Glomerular visceral epithelial cell (primary cell): ENCODE results near the gene TTC31.

Experiments
- DNase-seq: peaks from one replicate; pipeline ENCODE4 v3.0.0-alpha.2; 2016; ENCODE audit errors: extremely low spot score

Gene TTC31

DNA sequence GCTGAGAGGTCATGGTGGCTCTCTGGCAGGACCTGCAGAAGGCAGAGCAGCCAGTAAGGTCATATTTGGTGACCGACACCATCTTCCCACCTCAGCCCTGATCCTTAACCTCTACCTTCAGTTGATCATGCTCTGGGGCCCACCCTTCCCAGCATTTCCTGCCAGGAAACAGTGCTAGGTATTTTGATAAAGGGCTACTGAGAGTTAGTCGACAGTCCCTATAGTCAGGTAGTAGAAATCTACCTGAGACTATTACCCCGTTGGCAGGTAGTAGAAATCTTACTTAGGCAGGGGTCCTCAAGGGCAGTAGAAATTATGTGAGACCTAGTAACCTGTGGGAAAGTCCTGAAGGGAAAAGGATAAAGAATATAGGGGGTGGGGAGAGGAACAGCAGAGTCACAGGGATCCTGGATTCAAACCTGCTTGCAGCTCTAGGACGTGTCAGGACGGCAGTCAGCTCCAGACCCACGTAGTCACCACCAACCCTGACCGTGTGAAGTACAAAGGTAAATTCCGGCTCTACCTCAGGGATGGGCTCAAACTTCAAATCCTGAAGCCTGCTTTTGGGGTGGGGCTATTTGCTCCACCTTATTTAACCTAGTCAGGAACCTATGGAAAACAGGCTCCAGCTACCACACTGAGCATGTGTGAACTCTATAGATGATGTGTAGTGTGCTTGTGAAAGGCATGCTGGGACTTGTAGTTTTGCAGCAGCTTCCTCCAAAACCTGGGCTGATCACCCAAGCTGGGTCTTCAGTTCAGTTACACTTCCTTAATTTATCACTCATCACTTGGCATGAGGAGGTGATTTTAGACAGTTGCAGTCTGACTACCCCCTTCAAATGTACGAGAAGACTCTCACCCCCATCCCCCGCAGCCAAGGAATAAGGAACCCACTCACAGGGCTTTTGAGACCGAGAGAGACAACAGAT, 43.1 kb downstream of the TTC31 start, which contains the start of gene DQX1:
Gene DQX1, minus strand, starts transcription at position 515 of the 932 bp plus-strand sequence. Its CDS starts 502 bp downstream, at position 13.
- DNase-seq = no peak

DNA sequence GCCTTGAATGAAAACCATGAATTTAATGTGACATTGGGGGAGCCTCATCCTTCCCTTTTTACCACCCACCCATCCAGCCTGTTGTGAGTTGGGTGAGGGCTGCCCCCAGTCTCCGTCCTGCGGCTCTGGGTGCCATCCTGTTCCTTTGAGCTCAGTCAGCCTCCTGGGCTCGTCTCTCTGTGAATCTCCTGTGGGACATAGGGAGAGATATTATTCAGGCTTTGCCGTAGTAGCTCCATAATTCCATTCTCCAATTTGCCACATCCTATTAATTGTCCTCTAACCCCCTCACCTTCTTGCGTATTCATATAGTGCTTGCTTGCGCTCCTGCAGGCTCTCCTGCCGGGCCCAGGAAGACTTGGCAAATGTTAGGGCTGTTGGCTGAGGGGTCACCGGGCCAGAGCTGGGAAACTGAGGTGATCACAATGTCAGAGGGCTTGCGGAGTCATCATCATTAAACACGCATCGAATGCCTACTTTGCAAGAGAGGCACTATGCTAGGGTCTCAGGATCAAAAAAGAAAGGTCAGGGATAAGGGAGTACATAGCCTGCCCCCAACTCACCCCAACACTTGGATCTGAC, 43.9 kb downstream of the TTC31 start:
- DNase-seq = no peak

DNA sequence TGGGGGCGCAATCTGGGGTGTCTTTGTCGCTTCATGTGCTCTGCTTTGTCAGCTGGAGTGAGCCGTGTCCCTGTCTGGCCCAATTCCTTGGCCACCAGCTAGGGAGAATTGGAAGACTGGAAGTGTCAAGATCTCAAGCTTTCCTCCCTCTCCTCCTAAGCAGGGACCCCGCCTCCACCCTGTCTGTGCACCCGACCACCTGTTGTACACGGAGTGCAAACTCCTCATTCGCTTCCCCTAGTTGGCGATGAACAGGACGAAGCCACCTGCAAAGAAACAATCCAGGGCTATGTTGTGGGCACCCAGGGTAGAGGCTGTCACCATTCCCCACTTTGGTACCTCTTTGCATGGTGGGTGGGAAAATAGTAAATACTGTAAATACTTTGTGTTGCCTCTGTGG, 44.9 kb downstream of the TTC31 start:
- no peak for DNase-seq

DNA sequence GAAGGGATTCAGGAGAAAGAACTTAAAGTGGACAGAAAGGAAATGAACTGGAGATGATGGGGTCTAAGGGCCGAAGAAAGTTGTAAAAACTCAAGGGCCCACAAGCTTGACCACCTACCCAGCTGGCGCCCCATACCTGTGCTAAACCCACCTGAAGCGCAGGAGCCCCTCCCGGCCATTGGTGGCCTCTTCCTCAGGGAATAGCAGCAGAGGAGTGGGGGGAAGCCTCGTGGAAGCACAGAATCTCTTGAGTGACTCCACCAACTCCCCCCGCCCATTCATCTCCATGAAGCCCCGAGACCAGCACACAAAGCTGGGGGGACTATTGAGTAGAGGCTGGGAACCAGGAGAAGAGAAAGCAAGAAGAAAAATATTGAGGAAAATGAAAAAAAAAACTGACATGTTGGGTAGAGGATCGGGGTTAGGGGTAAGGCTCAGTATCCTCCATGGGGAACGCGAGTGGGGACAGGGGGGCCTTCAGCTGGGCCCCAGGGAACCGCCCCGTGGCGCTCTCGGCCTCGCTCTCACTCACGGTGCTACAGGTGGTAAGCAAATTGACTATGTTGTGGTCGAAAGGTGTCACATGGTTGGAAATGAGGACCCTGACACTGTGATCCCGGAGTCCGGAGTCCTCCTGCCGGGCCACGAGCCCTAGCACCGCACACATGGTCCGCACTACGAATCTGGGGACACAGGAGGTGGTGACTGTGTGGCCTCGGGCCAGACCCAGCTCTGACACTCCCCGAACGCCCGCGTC, 45.9 kb downstream of the TTC31 start:
- no peak for DNase-seq

DNA sequence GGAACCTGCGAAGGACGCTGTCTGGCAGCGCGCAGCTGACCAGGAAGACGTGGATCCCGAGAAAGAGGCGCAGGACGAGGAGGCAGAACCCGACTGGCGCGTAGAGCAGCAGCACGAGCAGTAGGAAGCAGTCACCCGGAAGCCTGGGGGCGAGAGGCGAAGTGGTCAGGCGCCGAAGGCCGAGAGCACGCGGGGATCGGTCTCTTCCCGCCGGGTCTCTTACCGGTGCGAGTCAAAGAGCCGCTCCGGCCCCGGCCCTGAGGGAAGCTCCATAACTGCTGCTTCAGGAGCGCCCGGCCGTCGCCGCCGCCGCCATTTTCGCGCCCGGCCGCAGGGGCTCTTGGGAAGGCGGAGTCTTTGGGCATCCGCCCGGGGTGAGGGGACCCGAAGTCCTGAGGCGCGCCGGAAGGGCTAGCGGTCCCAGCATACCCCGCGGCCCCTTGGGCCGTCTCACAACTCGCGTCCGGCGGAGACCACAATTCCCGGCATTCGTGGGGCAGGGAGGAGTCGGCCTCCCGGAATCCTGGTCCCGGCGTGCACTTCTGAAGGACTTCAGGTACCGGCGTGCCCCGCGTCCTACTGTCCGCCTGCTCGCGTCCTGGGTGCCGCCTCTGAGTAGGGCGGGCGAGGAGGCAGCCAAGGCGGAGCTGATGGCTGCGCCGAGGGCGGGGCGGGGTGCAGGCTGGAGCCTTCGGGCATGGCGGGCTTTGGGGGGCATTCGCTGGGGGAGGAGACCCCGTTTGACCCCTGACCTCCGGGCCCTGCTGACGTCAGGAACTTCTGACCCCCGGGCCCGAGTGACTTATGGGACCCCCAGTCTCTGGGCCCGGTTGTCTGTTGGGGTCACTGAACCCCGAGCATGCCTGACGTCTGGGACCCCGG, 46.7 kb downstream of the TTC31 start, which contains the start of the genes AUP1 and HTRA2:
Gene AUP1, minus strand, starts transcription at position 350 of the 882 bp plus-strand sequence. Its CDS starts 77 bp downstream, at position 273.
Gene HTRA2, plus strand, starts transcription at position 577 of the 882 bp plus-strand sequence. Its CDS starts 74 bp downstream, at position 651.
- DNase-seq = peak; percentile 98

DNA sequence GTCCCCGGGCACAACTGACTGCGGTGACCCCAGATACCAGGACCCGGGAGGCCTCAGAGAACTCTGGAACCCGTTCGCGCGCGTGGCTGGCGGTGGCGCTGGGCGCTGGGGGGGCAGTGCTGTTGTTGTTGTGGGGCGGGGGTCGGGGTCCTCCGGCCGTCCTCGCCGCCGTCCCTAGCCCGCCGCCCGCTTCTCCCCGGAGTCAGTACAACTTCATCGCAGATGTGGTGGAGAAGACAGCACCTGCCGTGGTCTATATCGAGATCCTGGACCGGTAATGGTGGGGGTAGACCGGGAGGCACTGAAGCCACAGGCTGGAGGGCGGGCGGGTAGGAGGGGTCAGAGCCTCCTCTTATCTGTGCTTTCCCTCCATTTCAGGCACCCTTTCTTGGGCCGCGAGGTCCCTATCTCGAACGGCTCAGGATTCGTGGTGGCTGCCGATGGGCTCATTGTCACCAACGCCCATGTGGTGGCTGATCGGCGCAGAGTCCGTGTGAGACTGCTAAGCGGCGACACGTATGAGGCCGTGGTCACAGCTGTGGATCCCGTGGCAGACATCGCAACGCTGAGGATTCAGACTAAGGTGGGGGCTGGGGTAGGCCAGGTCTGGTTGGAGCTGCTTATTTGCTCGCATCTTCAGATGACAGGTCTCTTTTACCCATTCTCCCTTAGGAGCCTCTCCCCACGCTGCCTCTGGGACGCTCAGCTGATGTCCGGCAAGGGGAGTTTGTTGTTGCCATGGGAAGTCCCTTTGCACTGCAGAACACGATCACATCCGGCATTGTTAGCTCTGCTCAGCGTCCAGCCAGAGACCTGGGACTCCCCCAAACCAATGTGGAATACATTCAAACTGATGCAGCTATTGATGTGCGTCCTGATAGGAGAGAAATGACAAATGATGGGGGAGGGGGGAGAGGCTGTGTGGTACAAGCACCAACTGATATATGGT, 47.6 kb downstream of the TTC31 start:
- DNase-seq = peak; percentile 31

DNA sequence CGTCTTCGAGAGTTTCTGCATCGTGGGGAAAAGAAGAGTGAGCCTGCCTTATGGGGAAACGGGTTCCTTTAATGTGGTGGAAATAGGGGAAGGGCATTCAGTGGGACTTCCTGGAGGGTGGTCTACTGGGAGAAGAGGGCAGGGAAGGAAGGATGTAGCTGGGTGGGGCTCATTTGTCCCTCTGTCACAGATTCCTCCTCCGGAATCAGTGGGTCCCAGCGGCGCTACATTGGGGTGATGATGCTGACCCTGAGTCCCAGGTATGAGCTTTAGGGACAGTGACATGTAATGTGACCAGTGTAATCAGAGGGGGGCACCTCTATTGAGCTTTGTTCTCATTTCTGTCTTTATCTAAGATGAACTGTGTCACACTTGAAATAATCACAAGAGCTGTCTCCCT, 48.8 kb downstream of the TTC31 start:
- DNase-seq = no peak

DNA sequence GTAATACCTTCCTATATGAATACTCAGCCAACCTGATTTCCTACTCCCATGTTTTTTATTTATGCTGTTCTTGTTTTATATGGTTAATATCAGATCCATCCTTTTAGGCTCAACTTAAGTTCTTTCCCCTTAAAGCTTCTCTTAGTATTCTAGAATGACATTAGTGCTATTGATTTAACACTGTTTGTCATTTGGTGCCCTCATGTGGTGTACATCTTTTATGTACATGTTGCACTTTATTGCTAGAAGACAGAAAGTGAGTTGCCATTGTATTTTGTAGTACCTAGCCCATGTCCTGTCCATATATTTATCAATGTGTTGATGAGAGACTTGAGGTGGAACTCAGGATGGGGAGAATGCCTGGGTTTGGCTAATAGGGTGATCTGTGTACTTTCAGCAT, 49.3 kb downstream of the TTC31 start:
- DNase-seq = no peak

DNA sequence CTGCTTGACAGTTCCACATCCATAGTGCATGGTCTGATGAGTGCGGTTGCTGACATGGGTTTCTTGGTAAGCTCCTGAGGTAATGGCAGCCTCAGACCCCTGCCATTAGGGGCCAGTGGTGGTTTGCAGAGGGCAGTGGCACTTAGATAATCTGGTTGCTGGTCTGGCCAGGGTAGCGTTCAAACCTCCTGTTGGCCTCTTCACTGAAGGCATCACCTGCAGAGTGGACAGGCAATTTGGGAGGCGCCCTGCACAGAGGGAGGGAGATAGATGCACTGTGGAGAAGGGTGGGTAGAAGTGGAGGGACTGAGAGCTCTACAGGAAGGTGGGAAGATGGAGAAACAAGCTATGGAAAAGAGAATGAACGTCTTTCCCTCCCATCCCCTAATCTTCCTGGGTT, 50.6 kb downstream of the TTC31 start:
- no peak for DNase-seq

DNA sequence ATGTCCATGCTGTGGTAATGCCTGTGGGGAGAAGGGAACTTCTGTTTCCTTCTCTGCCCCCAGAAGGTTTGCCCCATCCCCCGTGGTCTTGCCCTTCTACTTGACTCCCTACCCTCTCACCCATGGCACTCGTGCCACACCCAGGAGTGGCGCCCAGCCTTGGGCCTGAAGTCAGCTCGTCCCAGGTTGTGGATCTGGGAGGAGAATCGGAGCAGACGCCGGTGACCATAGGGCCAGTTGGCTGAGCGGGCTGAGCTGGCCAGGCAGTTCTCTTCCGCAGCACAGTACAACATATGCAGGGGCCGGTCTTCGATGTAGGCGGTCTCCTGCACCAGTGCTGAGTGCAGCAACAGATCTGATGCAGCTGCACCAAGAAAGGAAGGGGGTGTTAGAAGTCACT, 51.5 kb downstream of the TTC31 start:
- no peak for DNase-seq

DNA sequence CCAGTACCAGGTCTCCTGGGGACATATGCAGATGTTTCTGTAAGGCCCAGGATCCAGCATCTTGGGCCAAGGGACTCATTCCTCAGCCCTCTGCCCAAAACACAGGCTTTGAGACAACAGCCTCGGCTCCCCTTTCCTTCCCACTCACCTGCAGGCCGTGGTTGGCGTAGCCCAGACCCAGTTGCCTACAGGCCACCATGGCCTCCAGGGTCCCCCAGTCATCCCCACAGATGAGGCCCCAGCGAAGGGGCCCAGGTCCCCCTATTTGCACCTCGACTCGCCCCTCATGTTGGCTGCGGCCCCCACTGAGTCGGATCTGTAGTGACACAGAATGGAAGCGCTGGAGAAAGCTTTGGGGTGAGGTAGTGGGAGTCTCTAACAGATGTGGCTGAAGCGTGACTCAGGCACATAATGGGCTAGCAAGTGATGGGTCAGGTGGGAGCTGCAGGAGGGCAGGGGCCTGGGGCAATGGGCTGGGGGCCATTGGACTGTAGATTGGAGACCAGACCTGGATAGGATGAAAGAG, 52.6 kb downstream of the TTC31 start:
- no peak for DNase-seq

DNA sequence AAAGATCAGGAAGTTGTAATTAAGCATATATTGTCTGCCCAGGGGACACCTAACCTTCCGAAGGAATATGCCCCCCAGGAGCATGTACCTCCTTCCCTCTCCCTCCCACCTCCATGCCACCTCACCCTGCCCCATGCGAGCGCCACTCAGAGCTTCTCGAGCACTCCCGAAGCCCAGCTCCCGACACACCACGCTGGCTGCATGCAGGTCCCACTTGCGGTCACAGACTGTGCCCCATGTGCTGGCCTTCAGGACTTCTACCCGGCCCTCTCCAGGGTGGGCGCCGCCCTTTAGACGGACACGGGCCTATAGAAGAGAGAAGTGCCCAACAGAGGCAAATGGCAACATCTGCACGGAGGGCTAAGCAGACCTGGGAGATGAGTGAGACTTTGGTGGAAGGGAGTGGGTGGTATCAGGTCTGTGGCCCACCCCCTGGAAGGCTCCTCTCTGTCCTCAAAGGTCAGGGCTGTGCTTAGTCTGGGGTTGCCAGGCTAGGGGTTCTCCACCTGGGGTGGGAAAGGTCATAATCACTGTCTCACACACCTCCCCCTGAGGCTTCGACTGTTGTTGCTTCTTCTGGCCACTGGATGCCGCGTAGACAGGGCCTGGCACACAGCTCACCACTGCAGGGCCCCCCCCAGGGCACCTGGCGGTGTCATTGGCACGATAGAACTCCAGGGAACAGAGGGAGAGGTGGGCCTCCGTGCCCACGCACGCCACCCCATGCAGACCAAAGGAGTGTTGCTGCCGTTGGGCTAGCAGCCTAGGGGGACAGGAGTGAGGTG, 53.5 kb downstream of the TTC31 start:
- no peak for DNase-seq

DNA sequence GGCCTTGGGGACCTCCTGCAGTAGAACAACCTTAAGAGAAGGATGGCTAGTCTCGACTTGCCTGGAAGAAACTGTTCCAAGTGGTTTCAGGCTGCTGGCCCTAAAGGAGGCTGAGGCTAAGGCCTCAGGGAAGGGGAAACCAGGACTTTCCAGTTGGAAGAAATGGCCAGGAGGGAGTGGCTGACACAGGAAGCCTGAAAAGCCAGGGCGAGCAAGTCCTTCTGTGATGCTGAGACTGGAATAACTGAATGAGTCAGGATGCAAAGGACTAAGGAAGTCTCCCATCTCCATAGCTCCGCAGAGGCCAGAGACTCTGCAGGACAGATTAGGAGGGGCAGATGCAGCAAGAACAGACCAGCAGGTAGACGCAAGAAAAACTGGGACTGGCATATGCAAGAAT, 54.3 kb downstream of the TTC31 start:
- no peak for DNase-seq

DNA sequence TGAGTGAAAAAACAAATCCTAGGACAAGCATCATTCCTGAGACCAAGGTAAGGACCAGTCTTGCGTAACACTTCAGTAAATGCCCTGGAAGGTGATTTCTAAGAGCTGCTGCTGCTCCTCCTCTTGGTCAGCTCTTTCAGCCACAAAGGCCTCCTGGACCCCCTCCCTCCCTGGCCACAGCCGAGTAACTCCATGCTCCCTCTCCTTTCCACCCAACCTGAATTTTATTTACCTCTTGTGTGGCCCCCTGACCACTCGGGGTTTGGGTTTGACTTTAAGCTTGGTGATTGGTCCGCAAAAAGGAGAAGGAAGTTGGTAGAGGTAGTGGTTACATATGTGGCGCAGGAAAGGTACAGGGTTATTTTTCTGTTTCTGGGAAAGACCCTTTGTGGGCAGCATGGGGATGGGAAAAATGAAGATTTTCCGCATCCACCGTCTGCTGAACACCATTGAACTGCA, 56.0 kb downstream of the TTC31 start:
- no peak for DNase-seq

DNA sequence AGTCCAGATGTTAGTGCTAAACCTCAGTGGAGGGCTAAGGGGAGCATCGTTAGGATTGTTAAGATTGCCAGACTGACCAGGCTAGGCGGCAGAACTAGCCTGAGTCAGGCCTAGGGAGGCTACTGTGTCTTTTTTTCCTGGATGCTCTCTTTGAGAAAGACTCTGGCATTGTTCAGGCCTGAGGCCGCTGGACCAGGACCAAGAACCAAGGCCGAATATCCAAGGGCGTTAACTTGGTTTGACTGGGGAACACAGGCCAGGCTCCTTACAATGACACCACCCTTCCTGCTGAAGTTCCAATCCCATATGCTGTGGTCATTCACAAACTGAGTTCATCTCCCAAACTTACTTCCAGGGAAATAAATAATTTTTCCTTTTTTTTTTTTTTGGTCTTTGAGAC, 57.4 kb downstream of the TTC31 start:
- no peak for DNase-seq

DNA sequence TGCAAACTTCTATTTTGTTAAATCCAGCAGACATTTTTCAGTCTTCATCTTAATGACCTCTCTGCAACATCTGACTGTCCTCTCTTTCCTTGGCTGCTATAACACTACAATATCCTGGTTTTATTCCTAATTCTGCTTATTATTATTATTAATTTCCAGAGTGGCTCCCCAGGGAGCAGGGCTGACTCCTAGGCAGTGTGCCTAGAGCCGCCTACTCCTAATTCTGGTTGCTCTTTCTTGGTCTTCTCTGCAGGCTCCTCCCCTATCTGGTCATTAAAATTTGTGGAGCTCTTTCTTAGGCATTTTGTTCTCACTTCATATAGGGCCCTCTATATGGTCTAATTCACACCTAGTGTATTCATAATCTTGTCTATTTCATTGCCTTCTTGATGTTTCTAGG, 60.1 kb downstream of the TTC31 start:
- DNase-seq = no peak
